SKM-1 (cell line): ENCODE results near the gene SAFB.
"Not testable (repeated sequence)": the region's sequence is repeated elsewhere in the genome, so short reads cannot be mapped to it uniquely, and the experiment has no call there.

ENCODE experiments used
- DNase-seq: peaks from one replicate; lab custom pipeline; 2025; ENCODE audit not compliant: unreplicated experiment; lab: John Stamatoyannopoulos, UW

Gene SAFB

GRCh38 chr19:5594521-5594950, 28.3 kb upstream of the SAFB start:
- DNase-seq: no peak

- no peak for DNase-seq
Measured at GRCh38 chr19:5595129-5595528, 27.8 kb upstream of the SAFB start.

GRCh38 chr19:5595745-5596144, 27.1 kb upstream of the SAFB start:
- no peak for DNase-seq

DNA sequence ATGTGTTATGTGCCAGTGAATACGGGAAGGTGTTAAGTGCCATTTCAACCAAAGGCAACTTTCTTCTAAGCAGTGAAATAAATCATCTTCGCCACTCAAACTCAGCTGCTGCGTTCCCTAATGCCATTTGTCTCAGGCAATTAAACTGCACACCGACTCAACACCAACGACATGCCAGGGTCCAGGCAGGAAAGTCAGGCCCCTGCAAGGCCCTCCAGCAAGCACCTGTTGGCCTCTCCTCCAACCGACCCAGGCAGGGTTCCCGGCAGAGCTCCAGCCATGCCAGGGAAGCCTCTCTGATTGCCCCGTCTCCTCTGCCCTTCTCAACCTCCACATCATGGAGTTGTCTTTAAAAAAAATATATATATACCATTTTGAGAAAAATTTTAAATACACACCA, 22.1 kb upstream of the SAFB start:
- DNase-seq: no peak

DNA sequence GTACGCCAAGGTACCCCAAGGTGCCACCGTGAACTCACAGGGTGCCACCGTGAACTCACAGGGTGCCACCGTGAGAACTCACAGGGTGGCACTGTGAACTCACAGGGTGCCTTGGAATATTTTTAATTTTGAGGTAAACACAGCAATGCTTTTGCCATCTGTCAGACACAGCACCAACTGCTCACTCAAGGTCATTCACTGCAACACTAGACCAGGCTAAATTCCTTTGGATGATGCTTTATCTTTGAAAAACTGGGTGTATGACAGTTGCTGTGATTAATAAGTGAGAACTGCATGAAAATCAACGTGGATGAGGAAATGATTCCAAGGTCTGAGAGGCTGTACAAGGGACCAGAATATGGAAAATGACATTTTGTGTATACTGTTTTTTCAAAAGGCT, 19.3 kb upstream of the SAFB start:
- no peak for DNase-seq

DNA sequence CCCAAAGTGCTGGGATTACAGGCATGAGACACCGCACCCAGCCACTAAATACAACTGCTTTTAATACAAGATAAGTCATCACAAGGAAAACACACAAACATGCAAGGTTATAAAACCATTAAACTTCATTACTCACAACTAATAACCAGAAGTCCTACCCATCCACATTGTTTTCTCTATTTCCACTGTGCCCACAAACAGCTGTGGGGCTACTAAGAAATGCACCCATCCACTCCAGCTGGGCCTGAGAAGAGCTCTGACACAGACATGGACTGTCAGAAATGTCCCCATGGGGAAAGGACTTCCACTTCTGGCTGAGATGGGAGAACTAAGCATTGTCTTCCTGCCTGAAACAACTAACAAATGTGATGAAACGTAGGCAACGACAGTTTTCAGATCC, 17.5 kb upstream of the SAFB start:
- no peak for DNase-seq

DNA sequence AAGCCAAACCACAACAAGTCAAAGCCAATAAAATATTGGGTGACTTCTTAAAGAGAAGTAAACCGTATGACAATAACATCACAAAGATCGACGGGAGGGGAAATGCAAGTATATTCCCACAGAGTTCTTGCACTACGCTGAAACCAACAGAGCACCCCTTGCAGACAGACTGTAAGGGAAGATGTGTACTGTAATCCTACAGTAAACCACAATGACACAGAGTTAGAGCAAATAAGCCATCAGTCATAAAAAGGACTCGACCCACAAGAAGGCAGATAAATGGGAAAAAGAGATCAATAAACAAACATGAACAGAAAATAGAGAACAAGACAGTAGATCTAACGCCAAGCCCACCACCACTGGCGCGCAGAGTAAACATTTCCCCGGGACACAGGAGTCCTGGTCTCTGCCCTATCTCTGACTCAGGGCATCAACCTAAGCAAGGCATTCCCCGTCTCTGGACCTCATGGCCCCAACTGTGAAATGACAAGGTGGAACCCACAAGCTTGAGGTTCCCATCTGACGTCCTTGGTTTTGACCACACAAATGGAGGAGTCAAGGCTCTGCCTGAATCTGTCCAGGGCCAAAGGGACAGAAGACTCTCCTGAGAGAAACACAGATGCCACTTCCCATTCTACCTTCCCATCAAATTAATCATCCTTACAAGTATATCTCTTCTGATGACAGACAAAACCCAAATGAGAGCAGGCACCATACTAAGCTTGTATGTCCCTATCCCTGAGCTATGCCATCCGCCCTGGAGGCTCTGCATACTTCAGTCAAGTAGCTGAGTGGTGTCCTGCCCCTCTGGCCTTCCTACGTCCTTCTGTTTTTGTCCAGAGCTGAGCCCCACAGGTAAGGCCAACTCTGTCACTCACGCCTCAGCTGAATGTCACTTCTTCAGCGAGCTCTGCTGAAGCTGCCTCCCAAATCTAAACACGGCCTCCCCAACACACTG, 15.3 kb upstream of the SAFB start:
- DNase-seq: no peak

GRCh38 chr19:5608291-5608690, 14.6 kb upstream of the SAFB start:
- no peak for DNase-seq

DNA sequence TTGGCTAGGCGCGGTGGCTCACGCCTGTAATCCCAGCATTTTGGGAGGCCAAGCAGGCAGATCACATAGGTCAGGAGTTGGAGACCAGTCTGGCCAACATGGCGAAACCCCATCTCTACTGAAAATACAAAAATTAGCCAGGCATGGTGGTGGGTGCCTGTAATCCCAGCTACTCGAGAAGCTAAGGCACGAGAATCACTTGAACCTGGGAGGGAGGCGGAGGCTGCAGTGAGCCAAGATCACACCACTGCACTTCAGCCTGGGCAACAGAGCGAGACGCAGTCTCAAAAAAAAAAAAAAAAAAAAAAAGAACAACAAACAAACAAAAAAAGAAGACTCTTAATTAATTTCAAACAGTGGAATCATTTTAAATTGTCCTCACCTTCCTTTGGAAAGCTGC, 14.1 kb upstream of the SAFB start:
- DNase-seq: not testable (repeated sequence)

DNA sequence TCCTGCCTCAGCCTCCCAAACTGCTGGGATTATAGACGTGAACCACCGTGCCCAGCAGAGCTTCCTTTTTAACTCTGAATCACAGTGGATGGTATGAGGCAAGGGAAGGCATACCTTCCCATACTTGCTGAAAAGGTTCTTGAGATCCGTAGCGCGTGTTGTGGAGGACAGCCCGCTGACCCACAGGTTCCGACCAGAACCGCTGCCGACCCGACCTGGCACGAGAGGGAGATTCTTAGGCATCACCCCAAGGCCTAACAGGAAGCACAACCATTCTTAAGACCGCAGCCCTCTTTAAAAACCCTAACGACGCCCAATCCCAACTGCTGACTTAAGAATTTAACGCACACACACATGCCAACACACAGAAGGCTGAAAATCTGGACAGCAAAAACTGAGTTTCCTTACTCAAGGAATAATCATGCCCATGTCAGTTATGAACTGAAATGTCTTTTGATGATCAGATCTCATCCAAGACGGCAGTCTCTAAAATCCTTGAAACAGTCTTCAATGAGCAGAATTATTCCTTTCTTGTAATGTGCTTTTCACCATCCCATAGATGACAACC, 12.9 kb upstream of the SAFB start:
- DNase-seq: no peak

- DNase-seq: no peak
Measured at GRCh38 chr19:5612891-5613865, 9.7 kb upstream of the SAFB start.

- DNase-seq: no peak
Measured at GRCh38 chr19:5615756-5616327, 7.0 kb upstream of the SAFB start.

DNA sequence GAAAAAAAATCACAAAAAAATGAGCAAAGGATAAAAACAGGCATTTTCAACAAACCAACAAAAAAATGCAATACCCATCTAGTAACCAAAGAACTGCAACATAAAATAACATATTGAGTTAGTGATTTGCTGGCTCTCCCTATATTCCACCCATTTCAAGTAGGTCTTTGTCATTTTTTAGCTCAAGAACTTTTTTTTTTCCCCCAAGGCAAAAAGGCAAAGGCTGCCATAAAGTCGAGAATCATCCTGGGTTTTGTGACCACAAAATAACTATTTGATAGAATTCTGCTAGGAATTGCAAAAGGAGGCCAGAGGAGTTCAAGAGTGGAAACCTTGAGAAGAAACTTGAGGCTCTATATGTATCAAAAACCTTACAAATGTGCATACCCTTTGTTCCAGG, 5.8 kb upstream of the SAFB start:
- DNase-seq: no peak

DNA sequence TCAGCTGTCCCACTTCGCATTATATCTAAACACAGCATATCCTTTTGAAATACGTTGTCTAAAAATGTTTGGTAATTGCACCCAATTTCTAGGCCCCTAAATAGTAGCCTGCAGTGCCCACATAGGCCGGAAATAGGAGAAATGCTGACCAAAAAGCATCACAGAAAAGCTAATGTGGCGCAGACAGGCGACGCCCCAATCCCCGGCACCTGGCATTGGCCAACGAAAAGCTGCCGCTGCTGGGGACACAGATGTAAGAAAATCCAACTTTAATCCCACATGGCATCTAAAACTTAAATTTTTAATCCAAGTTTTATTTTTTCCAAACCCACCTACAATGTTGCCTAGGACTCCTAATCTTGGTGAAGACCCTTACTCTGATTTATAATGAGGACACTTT, 4.3 kb upstream of the SAFB start:
- DNase-seq: no peak

DNA sequence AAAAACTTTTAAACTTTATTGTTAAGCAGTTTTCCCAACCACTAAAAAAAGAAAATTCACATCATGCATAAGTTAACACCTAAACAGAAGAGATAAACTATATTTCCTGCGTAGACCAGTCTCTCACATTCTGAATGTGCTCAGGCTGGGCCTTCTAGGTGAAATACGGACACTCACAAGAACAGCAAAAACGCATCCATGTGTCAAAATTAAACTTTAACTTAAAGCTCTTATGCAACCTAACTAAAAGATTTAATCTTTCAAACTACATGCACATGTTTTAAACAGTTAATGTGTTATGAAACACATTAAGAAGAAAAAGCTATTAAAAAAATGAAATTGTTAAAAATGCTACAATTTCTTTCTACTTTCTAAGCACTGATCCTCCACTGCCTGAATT, 2.9 kb upstream of the SAFB start:
- DNase-seq: no peak

DNA sequence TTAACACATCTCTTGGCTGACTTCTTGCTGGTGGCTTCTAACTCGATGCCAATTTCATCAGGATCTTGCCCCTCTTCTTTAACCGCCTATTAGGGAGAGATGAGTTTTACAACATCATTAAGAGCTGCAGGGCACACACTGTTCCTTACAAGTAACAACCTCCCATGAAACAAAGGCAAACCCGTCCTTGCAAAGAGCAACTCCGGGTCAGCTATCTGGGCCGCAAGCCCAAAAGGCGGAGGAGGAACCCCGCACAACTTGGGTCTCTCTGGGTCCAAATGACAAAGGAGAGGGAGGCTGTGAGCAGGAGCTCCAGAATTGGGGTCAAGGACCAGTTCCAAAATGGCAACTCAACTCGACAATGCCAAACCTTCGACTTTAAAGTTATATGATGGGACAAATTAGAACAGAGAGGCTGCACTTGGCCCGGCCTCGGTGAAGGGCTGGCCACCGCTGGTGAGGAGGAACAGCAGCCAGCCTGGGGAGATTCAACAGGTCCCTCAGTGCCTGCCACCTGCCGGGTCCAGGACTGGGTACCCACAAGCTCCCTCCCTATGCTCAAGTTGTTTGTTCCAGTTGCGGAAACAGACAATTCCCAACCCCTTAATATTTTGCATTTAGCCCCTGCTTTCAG, 1.5 kb upstream of the SAFB start:
- DNase-seq: no peak

- no peak for DNase-seq
Measured at GRCh38 chr19:5621945-5622464, 878 bp upstream of the SAFB start.

GRCh38 chr19:5623397-5624017, 624 bp downstream of the SAFB start:
- no peak for DNase-seq

GRCh38 chr19:5624018-5624663, 1.3 kb downstream of the SAFB start:
- DNase-seq: no peak
